DND-41 (cell line): ENCODE measurements around the gene EMX2.

Experiments
- ATAC-seq: fragments of 200-7000 bp; cut with Tn5 transposase; 3 replicates; pipeline ENCODE4 v1.9.1; 2021; ENCODE audit warnings: low read depth; ENCODE audit not compliant: insufficient read depth
- DNase-seq: peaks from one replicate; pipeline ENCODE4 v3.0.0-alpha.2; 2020
- H2AFZ ChIP-seq: 2 replicates; pipeline ENCODE4 v1.6.0; 2012; ENCODE audit warnings: low read depth, low read length
- H3K27ac ChIP-seq: 2 replicates; pipeline ENCODE4 v1.5.1; 2012; ENCODE audit warnings: low read length, inconsistent platforms
- H3K27me3 ChIP-seq: fragments of 200-600 bp; sonication (generic); 2 replicates; pipeline ENCODE4 v1.6.0; 2012; ENCODE audit warnings: low read length, mild to moderate bottlenecking, inconsistent platforms; ENCODE audit not compliant: insufficient read depth, poor library complexity
- H3K36me3 ChIP-seq: 2 replicates; pipeline ENCODE4 v1.5.1; 2012; ENCODE audit warnings: low read length, inconsistent platforms; ENCODE audit not compliant: insufficient read depth
- H3K4me1 ChIP-seq: 2 replicates; pipeline ENCODE4 v1.5.1; 2012; ENCODE audit warnings: mild to moderate bottlenecking, low read length; ENCODE audit not compliant: insufficient read depth
- H3K4me2 ChIP-seq: 2 replicates; pipeline ENCODE4 v1.6.0; 2012; ENCODE audit warnings: mild to moderate bottlenecking, moderate library complexity, low read length, inconsistent platforms; ENCODE audit not compliant: insufficient read depth
- H3K4me3 ChIP-seq, 2 experiments: fragments of 200-600 bp in 1 of 2; shearing (Covaris generic) in 1 of 2; 2 replicates each; pipeline ENCODE4 v1.5.1; 2012 to 2016; ENCODE audit warnings: inconsistent platforms in 2 of 2, low read length in 2 of 2, mild to moderate bottlenecking in 2 of 2, low read depth in 1 of 2, moderate library complexity in 1 of 2
- H3K79me2 ChIP-seq: 2 replicates; pipeline ENCODE4 v1.6.0; 2012; ENCODE audit warnings: low read length, inconsistent platforms; ENCODE audit not compliant: insufficient read depth
- H3K9ac ChIP-seq: 2 replicates; pipeline ENCODE4 v1.6.0; 2012; ENCODE audit warnings: low read depth, mild to moderate bottlenecking, inconsistent platforms, low read length, moderate library complexity
- H3K9me3 ChIP-seq: 2 replicates; pipeline ENCODE4 v1.5.1; 2012; ENCODE audit warnings: low read length, moderate library complexity, mild to moderate bottlenecking, inconsistent platforms; ENCODE audit not compliant: insufficient read depth, severe bottlenecking
- H4K20me1 ChIP-seq: 2 replicates; pipeline ENCODE4 v1.6.0; 2012; ENCODE audit warnings: low read length; ENCODE audit not compliant: insufficient read depth
- EZH2 ChIP-seq: IDR thresholded peaks from 3 replicates; pipeline ENCODE4 v1.6.1; 2012; ENCODE audit warnings: borderline replicate concordance, low read depth, mild to moderate bottlenecking, moderate library complexity, low read length, inconsistent platforms; ENCODE audit not compliant: severe bottlenecking
- TF ChIP-seq, protein P1 (sequence below): IDR thresholded peaks from 2 replicates; pipeline ENCODE4 v1.5.1; 2012; ENCODE audit warnings: borderline replicate concordance, low read length, moderate library complexity, mild to moderate bottlenecking; ENCODE audit not compliant: poor library complexity, severe bottlenecking; ENCODE audit errors: extremely low read depth

EMX2 gene

DNA sequence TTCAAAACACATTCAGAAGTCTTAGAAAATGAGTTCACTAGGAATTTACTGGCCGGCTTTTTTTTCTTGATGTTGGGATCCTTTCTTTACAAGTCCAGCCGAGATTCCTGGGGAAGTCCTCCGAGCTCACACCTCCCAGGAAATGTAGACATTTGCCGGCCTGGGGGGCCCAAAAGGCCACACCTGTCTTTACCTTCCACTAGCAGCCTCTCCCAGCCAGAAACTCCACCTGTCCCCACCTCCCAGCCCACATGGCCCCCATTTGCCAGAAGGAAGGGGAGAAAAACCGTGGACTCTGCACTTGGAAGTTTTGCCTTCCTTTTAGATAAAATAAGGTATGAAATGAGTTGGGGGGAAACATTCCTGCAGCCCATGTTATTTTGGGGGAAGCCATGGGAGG lies 27.6 kb upstream of the EMX2 start:
- Histone ChIP-seq H3K36me3 (no peaks in the 10 kb centered on the region), H3K9ac (no peak overlapping the region), H3K4me2 (no peak overlapping the region), H4K20me1 (no peaks in the 10 kb centered on the region), H2AFZ (no peak overlapping the region), H3K9me3 (no peaks in the 10 kb centered on the region), H3K27me3 (peaks cover 6% of the 10 kb centered on the region), H3K4me1 (no peaks in the 10 kb centered on the region), H3K4me3 (no peak overlapping the region), H3K27ac (no peak overlapping the region), H3K79me2 (no peaks in the 10 kb centered on the region)
- no peak for ATAC-seq
- no peak for DNase-seq
- TF ChIP-seq, protein P1, sequence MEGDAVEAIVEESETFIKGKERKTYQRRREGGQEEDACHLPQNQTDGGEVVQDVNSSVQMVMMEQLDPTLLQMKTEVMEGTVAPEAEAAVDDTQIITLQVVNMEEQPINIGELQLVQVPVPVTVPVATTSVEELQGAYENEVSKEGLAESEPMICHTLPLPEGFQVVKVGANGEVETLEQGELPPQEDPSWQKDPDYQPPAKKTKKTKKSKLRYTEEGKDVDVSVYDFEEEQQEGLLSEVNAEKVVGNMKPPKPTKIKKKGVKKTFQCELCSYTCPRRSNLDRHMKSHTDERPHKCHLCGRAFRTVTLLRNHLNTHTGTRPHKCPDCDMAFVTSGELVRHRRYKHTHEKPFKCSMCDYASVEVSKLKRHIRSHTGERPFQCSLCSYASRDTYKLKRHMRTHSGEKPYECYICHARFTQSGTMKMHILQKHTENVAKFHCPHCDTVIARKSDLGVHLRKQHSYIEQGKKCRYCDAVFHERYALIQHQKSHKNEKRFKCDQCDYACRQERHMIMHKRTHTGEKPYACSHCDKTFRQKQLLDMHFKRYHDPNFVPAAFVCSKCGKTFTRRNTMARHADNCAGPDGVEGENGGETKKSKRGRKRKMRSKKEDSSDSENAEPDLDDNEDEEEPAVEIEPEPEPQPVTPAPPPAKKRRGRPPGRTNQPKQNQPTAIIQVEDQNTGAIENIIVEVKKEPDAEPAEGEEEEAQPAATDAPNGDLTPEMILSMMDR: no peak
- TF ChIP-seq EZH2: no peak

DNA sequence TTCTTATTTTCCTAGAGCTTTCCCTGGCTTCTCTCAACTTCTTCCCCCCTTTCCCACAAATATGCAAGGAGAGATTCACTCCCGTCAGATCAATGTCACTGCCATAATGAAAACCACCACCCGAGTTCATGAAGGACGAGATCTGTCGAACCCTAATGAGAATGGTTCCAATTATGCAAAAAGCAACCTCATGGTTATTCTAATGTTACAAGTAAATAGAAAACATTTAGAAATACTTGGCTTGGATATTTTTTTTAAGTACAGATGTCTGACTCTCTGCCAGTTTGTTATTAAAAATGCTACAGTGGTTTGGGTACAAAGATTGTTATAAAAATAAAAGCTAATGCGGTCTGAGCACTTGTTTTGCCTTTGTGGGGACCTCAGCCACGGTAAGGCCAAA lies 25.9 kb upstream of the EMX2 start:
- H3K79me2 ChIP-seq: no peaks in the 10 kb centered on the region
- H3K27me3 ChIP-seq: no peaks in the 10 kb centered on the region
- H3K9me3 ChIP-seq: no peaks in the 10 kb centered on the region
- H3K27ac ChIP-seq: no peak overlapping the region
- no peaks in the 10 kb centered on the region for H3K4me1 ChIP-seq
- no peak overlapping the region for H3K9ac ChIP-seq
- H2AFZ ChIP-seq: no peak overlapping the region
- DNase-seq (no peak), ATAC-seq (no peak)
- TF ChIP-seq, protein P1: no peak
- TF ChIP-seq EZH2: no peak
- no peaks in the 10 kb centered on the region for H4K20me1 ChIP-seq
- H3K36me3 ChIP-seq: no peaks in the 10 kb centered on the region
- no peak overlapping the region for H3K4me2 ChIP-seq
- H3K4me3 ChIP-seq: no peak overlapping the region

GRCh38 chr10:117518246-117518645 lies 24.3 kb upstream of the EMX2 start:
- no peak overlapping the region for H3K4me2 ChIP-seq
- H3K79me2 ChIP-seq: no peaks in the 10 kb centered on the region
- no peak for TF ChIP-seq EZH2
- no peak overlapping the region for H3K9ac ChIP-seq
- DNase-seq: no peak
- no peak overlapping the region for H2AFZ ChIP-seq
- H3K4me1 ChIP-seq: no peaks in the 10 kb centered on the region
- no peaks in the 10 kb centered on the region for H3K27me3 ChIP-seq
- no peak for ATAC-seq
- no peak overlapping the region for H3K27ac ChIP-seq
- no peak overlapping the region for H3K4me3 ChIP-seq
- H3K36me3 ChIP-seq: no peaks in the 10 kb centered on the region
- H4K20me1 ChIP-seq: no peaks in the 10 kb centered on the region
- no peaks in the 10 kb centered on the region for H3K9me3 ChIP-seq

GRCh38 chr10:117519286-117519685 lies 23.3 kb upstream of the EMX2 start:
- Histone ChIP-seq H3K36me3 (no peaks in the 10 kb centered on the region), H3K4me2 (no peak overlapping the region), H3K9ac (no peak overlapping the region), H3K79me2 (no peaks in the 10 kb centered on the region), H3K27ac (no peak overlapping the region), H3K27me3 (no peaks in the 10 kb centered on the region), H3K4me1 (no peaks in the 10 kb centered on the region), H2AFZ (no peak overlapping the region), H3K9me3 (no peaks in the 10 kb centered on the region), H3K4me3 (no peak overlapping the region), H4K20me1 (no peaks in the 10 kb centered on the region)
- ATAC-seq: no peak
- no peak for DNase-seq
- TF ChIP-seq EZH2: no peak
- TF ChIP-seq, protein P1: no peak
